HepG2 (cell line): Measurements from ENCODE around the gene CHI3L1. TPM values are rescaled to one million over a fixed set of nuclear protein-coding genes. Genes with fewer than 3 reads are reported as not detected.

Experiments
- ATAC-seq: fragments of 200-7000 bp; cut with Tn5 transposase; 3 replicates; pipeline ENCODE4 v1.9.1; 2020; ENCODE audit warnings: mild to moderate bottlenecking, moderate library complexity
- BruUV-seq: library from RNA; stranded (reverse); fragments of 400-500 nt; replicated peaks from 2 replicates; lab custom pipeline; 2021; lab: Mats Ljungman, UMichigan
- CTCF ChIA-PET: fragments of 300-600 bp; formaldehyde crosslinking; extraction: SDS; loops from one replicate; lab custom pipeline; 2021; ENCODE audit warnings: low total read pairs, inconsistent platforms, low intra/inter-chr PET ratio; lab: Yijun Ruan, JAX
- POLR2A ChIA-PET: fragments of 350-600 bp; sonication (Branson Sonifier 250); formaldehyde crosslinking; loops from one replicate; lab custom pipeline; 2020; ENCODE audit warnings: antibody characterized with exemption, inconsistent platforms; lab: Yijun Ruan, JAX
- DNase-seq: peaks from one replicate; pipeline ENCODE4 v3.0.0-alpha.2; 2015; ENCODE audit warnings: low spot score
- FAIRE-seq: peaks from 3 replicates; lab custom pipeline; 2011; peaks lifted over from hg19 to GRCh38; lab: Jason Lieb, UNC
- H2AFZ ChIP-seq: one replicate; pipeline ENCODE4 v1.6.1; 2011; ENCODE audit warnings: low read length, inconsistent platforms
- H3K27ac ChIP-seq: fragments of 300-600 bp; 3 replicates; pipeline ENCODE4 v1.8.0; 2011; ENCODE audit warnings: mixed run types, mild to moderate bottlenecking, mixed read lengths, low read length, inconsistent platforms; ENCODE audit not compliant: insufficient read depth; ENCODE audit errors: extremely low read length
- H3K27me3 ChIP-seq, 2 experiments: fragments of 200-600 bp in 1 of 2; 2 replicates in 1 of 2; 3 replicates in 1 of 2; pipeline versions ENCODE4 v1.6.0 to v1.8.0; 2011; ENCODE audit warnings: low read length in 2 of 2, mild to moderate bottlenecking in 2 of 2, moderate library complexity in 2 of 2, inconsistent platforms in 1 of 2; ENCODE audit not compliant: insufficient read depth in 2 of 2, control insufficient read depth in 1 of 2
- H3K36me3 ChIP-seq, 2 experiments: fragments of 200-600 bp in 1 of 2; replicated peaks in 1 of 2; 2 replicates in 1 of 2; 3 replicates in 1 of 2; pipeline versions ENCODE4 v1.5.1 to v1.8.0; 2011; ENCODE audit warnings: low read length in 2 of 2, inconsistent platforms in 1 of 2; ENCODE audit not compliant: insufficient read depth in 2 of 2, control insufficient read depth in 1 of 2
- H3K4me1 ChIP-seq: 2 replicates; pipeline ENCODE4 v1.5.1; 2012; ENCODE audit warnings: low read length, inconsistent platforms; ENCODE audit not compliant: insufficient read depth
- H3K4me2 ChIP-seq: 2 replicates; pipeline ENCODE4 v1.6.0; 2011; ENCODE audit warnings: low read depth, low read length, inconsistent platforms
- H3K4me3 ChIP-seq, 3 experiments: fragments of 200-600 bp in 1 of 3; sonication (generic), shearing (Covaris generic) in 1 of 3; replicated peaks in 1 of 3; 2 replicates each; pipeline ENCODE4 v1.5.1; 2011 to 2016; ENCODE audit warnings: low read length in 3 of 3, inconsistent platforms in 2 of 3, low read depth in 2 of 3, mild to moderate bottlenecking in 2 of 3, control low read depth in 1 of 3, mixed read lengths in 1 of 3; ENCODE audit not compliant: insufficient read depth in 1 of 3
- H3K79me2 ChIP-seq: one replicate; pipeline ENCODE4 v1.6.1; 2011; ENCODE audit warnings: low read length, inconsistent platforms; ENCODE audit not compliant: insufficient read depth
- H3K9ac ChIP-seq: 2 replicates; pipeline ENCODE4 v1.6.0; 2011; ENCODE audit warnings: mild to moderate bottlenecking, low read depth, low read length, inconsistent platforms; ENCODE audit not compliant: insufficient read depth
- H3K9me3 ChIP-seq: 2 replicates; pipeline ENCODE4 v1.5.1; 2012; ENCODE audit warnings: mild to moderate bottlenecking, low read length
- H4K20me1 ChIP-seq: 2 replicates; pipeline ENCODE4 v1.6.0; 2011; ENCODE audit warnings: inconsistent platforms, mild to moderate bottlenecking, low read length, moderate library complexity; ENCODE audit not compliant: insufficient read depth
- NR2F6 ChIP-seq, 2 experiments: IDR thresholded peaks; 2 replicates each; pipeline ENCODE4 v1.6.1; 2016; ENCODE audit warnings: antibody characterized with exemption in 1 of 2, mild to moderate bottlenecking in 1 of 2
- PRMT3 ChIP-seq: sonication (generic); formaldehyde crosslinking; IDR thresholded peaks from 2 replicates; pipeline ENCODE4 v1.8.1; 2022; ENCODE audit warnings: low read depth, mild to moderate bottlenecking, moderate library complexity, missing genetic modification reagents, borderline replicate concordance
- ZNF281 ChIP-seq: sonication (generic); formaldehyde crosslinking; IDR thresholded peaks from 2 replicates; pipeline ENCODE4 v1.4.0; 2020; ENCODE audit warnings: missing genetic modification reagents, borderline replicate concordance
- ZNF710 ChIP-seq: sonication (generic); formaldehyde crosslinking; IDR thresholded peaks from 2 replicates; pipeline ENCODE4 v1.5.0; 2020; ENCODE audit warnings: mild to moderate bottlenecking, missing genetic modification reagents, borderline replicate concordance
- WGBS: methylation state at CpG from one replicate; pipeline ENCODE4 v1.1.6; 2017; ENCODE audit warnings: low lambda C conversion rate; 5-methylcytosine and 5-hydroxymethylcytosine counted together
- in situ Hi-C: cut with HindIII; loops from 2 replicates; pipeline ENCODE4 v1.10.0; 2017; ENCODE audit warnings: low pct_unique_long_range_greater_than_20kb; ENCODE audit not compliant: extremely low pct_ligation_motif_present
- intact Hi-C: fragments of 100-400 bp; cut with micrococcal nuclease; formaldehyde crosslinking; loops from one replicate; pipeline ENCODE4 v1.10.0; 2022; ENCODE audit not compliant: unreplicated experiment
- polyA plus RNA-seq, 8 experiments: library from polyadenylated mRNA; depleted of rRNA in 3 of 8; stranded (reverse) in 7 of 8; unstranded in 1 of 8; fragments of >200 nt; fragmentation: Illumina TruSeq in 4 of 8; extraction: Trizol in 4 of 8; gene quantifications; 2 replicates each; pipeline versions ENCODE4 v1.2.1 to v1.2.3, GENCODE V29; 2011 to 2016; ENCODE audit warnings: low read depth in 4 of 8, missing spikeins in 1 of 8, mixed read lengths in 1 of 8; ENCODE audit not compliant: insufficient read depth in 1 of 8
- total RNA-seq, 5 experiments: library from RNA; depleted of rRNA; stranded (reverse); fragments of >200 nt; fragmentation: Illumina TruSeq; extraction: Trizol; gene quantifications; 2 replicates each; pipeline ENCODE4 v1.2.3, GENCODE V29; 2016; ENCODE audit warnings: low read depth in 1 of 5

CHI3L1 gene
- total and polyA plus RNA-seq, 2 of the 13 experiments (the other 11 are each of a cell fraction or from before 2014, with no cell fraction given) = 0.09 to 0.13 TPM

- no peaks in the 10 kb centered on the region for H4K20me1 ChIP-seq
- H3K27me3 ChIP-seq = peaks cover 0 to 1% of the 10 kb centered on the region in 2 experiments; a peak in 2 of 5 replicates
- H3K27ac ChIP-seq = no peak overlapping the region
- ATAC-seq = no peak
- no peak overlapping the region for H3K4me2 ChIP-seq
- no peak overlapping the region for H3K9ac ChIP-seq
- no peak for TF ChIP-seq PRMT3 (CRISPR knock-in tag)
- TF ChIP-seq ZNF710 (CRISPR knock-in tag) = no peak
- no peak for TF ChIP-seq NR2F6 (IDR thresholded peaks at IDR 0.05)
- TF ChIP-seq NR2F6 (CRISPR knock-in tag; IDR thresholded peaks at IDR 0.05) = no peak
- no peak for TF ChIP-seq ZNF281 (CRISPR knock-in tag)
- H2AFZ ChIP-seq = no peak overlapping the region
- ChIA-PET CTCF (no interaction called here), POLR2A (no interaction called here)
- H3K4me1 ChIP-seq = no peaks in the 10 kb centered on the region
- in situ Hi-C loops (no loop called here), intact Hi-C loops (no loop called here)
- 80% methylated on average over 1 of the region's 1 CpG for WGBS
- H3K79me2 ChIP-seq = no peaks in the 10 kb centered on the region
- BruUV-seq = no TSS peak
- DNase-seq = no peak
- no peaks in the 10 kb centered on the region for H3K9me3 ChIP-seq
- H3K36me3 ChIP-seq = no peaks in the 10 kb centered on the region
- no peak overlapping the region for H3K4me3 ChIP-seq
- FAIRE-seq = no peak
These were observed 24.1 kb downstream of the CHI3L1 start for GRCh38 chr1:203162403-203162802.
